HepG2 (cell line): Measurements from ENCODE around the gene ZC3H4. TPM values are rescaled to one million over a fixed set of nuclear protein-coding genes. Genes with fewer than 3 reads are reported as not detected.

Experiments
- FOXP4 ChIP-seq: sonication (generic); formaldehyde crosslinking; IDR thresholded peaks from 2 replicates; pipeline ENCODE4 v1.4.0; 2020; ENCODE audit warnings: missing genetic modification reagents
- KDM2A ChIP-seq: sonication (generic); formaldehyde crosslinking; IDR thresholded peaks from 2 replicates; pipeline ENCODE4 v1.4.0; 2020; ENCODE audit warnings: low read depth, missing genetic modification reagents, borderline replicate concordance
- LCORL ChIP-seq, 2 experiments: fragments of 450-650 bp in 1 of 2; sonication (generic) in 1 of 2; formaldehyde crosslinking in 1 of 2; IDR thresholded peaks; 2 replicates each; pipeline versions ENCODE4 v1.5.0 to v1.6.1; 2017 to 2020; ENCODE audit warnings: antibody characterized with exemption in 1 of 2, missing genetic modification reagents in 1 of 2
- MED1 ChIP-seq: sonication (generic); formaldehyde crosslinking; IDR thresholded peaks from 2 replicates; pipeline ENCODE4 v1.4.0; 2020; ENCODE audit warnings: missing genetic modification reagents
- POGZ ChIP-seq: sonication (generic); formaldehyde crosslinking; IDR thresholded peaks from 2 replicates; pipeline ENCODE4 v1.4.0; 2020; ENCODE audit warnings: mild to moderate bottlenecking, missing genetic modification reagents
- TGIF2 ChIP-seq: IDR thresholded peaks from 2 replicates; pipeline ENCODE4 v1.6.1; 2016; ENCODE audit warnings: control low read depth, missing compliant biosample characterization
- ZFP36 ChIP-seq: fragments of 150-350 bp; IDR thresholded peaks from 2 replicates; pipeline ENCODE4 v1.6.1; 2018; ENCODE audit warnings: borderline replicate concordance, low read length, low read depth; ENCODE audit not compliant: partially characterized antibody
- ZFP37 ChIP-seq: sonication (generic); formaldehyde crosslinking; IDR thresholded peaks from 2 replicates; pipeline ENCODE4 v1.4.0; 2020; ENCODE audit warnings: missing genetic modification reagents, borderline replicate concordance
- ZNF710 ChIP-seq: sonication (generic); formaldehyde crosslinking; IDR thresholded peaks from 2 replicates; pipeline ENCODE4 v1.5.0; 2020; ENCODE audit warnings: mild to moderate bottlenecking, missing genetic modification reagents, borderline replicate concordance
- ZNF746 ChIP-seq: sonication (generic); formaldehyde crosslinking; IDR thresholded peaks from 2 replicates; pipeline ENCODE4 v1.8.0; 2022; ENCODE audit warnings: mild to moderate bottlenecking, missing genetic modification reagents
- ZXDC ChIP-seq: sonication (generic); formaldehyde crosslinking; IDR thresholded peaks from 2 replicates; pipeline ENCODE4 v1.5.0; 2020; ENCODE audit warnings: mild to moderate bottlenecking, missing genetic modification reagents
- polyA plus RNA-seq, 8 experiments: library from polyadenylated mRNA; depleted of rRNA in 3 of 8; stranded (reverse) in 7 of 8; unstranded in 1 of 8; fragments of >200 nt; fragmentation: Illumina TruSeq in 4 of 8; extraction: Trizol in 4 of 8; gene quantifications; 2 replicates each; pipeline versions ENCODE4 v1.2.1 to v1.2.3, GENCODE V29; 2011 to 2016; ENCODE audit warnings: low read depth in 4 of 8, missing spikeins in 1 of 8, mixed read lengths in 1 of 8; ENCODE audit not compliant: insufficient read depth in 1 of 8
- total RNA-seq, 5 experiments: library from RNA; depleted of rRNA; stranded (reverse); fragments of >200 nt; fragmentation: Illumina TruSeq; extraction: Trizol; gene quantifications; 2 replicates each; pipeline ENCODE4 v1.2.3, GENCODE V29; 2016; ENCODE audit warnings: low read depth in 1 of 5
- TF ChIP-seq, protein P1 (sequence below): sonication (generic); formaldehyde crosslinking; IDR thresholded peaks from 2 replicates; pipeline ENCODE4 v1.5.0; 2020; ENCODE audit warnings: mild to moderate bottlenecking, missing genetic modification reagents, borderline replicate concordance

The ZC3H4 gene
- total and polyA plus RNA-seq, 2 of the 13 experiments (the other 11 are each of a cell fraction or from before 2014, with no cell fraction given) = 1.8 to 10.7 TPM

DNA sequence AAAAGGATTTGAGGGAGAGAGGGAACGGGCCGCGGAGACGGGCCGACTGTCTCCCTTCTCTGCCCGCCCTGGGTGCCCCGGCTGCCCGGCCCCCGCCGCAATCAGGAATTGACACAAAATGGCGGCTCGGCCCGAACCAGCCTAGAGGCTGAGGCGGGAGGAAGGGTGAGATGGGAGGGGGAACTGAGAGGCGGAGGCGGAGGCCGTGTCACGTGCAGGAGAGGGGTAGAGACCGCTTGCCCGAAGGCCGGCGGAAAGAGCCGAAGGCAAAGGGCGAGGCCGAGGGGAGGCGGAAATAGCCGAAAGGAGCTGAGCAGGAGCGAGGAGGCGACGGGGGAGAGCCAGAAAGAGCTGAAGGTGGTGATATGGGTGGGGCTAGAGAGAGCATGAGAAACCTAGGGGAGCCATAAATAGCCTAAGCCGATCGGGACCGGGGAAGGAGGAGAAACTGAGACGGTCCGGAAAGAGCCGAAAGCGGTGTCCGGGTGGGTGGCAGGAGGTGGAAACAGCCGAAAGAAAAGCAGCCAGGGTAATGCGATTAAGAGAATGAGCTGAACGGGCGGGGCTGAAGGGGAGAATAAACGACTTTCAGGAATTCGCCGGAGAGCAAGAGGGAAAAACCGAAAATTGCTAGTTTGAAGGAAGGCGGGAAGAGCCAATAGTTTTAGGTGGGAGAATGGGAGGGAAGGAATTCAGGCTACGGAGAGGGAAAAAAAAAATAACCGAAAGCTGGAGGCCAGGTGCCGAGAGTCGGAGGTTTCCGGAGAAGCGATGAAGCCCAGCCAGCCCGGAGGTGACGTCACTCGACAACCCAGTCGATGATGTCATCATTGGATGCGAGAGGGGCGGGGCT, at the start of gene ZC3H4 (continued):
- TF ChIP-seq, protein P1, sequence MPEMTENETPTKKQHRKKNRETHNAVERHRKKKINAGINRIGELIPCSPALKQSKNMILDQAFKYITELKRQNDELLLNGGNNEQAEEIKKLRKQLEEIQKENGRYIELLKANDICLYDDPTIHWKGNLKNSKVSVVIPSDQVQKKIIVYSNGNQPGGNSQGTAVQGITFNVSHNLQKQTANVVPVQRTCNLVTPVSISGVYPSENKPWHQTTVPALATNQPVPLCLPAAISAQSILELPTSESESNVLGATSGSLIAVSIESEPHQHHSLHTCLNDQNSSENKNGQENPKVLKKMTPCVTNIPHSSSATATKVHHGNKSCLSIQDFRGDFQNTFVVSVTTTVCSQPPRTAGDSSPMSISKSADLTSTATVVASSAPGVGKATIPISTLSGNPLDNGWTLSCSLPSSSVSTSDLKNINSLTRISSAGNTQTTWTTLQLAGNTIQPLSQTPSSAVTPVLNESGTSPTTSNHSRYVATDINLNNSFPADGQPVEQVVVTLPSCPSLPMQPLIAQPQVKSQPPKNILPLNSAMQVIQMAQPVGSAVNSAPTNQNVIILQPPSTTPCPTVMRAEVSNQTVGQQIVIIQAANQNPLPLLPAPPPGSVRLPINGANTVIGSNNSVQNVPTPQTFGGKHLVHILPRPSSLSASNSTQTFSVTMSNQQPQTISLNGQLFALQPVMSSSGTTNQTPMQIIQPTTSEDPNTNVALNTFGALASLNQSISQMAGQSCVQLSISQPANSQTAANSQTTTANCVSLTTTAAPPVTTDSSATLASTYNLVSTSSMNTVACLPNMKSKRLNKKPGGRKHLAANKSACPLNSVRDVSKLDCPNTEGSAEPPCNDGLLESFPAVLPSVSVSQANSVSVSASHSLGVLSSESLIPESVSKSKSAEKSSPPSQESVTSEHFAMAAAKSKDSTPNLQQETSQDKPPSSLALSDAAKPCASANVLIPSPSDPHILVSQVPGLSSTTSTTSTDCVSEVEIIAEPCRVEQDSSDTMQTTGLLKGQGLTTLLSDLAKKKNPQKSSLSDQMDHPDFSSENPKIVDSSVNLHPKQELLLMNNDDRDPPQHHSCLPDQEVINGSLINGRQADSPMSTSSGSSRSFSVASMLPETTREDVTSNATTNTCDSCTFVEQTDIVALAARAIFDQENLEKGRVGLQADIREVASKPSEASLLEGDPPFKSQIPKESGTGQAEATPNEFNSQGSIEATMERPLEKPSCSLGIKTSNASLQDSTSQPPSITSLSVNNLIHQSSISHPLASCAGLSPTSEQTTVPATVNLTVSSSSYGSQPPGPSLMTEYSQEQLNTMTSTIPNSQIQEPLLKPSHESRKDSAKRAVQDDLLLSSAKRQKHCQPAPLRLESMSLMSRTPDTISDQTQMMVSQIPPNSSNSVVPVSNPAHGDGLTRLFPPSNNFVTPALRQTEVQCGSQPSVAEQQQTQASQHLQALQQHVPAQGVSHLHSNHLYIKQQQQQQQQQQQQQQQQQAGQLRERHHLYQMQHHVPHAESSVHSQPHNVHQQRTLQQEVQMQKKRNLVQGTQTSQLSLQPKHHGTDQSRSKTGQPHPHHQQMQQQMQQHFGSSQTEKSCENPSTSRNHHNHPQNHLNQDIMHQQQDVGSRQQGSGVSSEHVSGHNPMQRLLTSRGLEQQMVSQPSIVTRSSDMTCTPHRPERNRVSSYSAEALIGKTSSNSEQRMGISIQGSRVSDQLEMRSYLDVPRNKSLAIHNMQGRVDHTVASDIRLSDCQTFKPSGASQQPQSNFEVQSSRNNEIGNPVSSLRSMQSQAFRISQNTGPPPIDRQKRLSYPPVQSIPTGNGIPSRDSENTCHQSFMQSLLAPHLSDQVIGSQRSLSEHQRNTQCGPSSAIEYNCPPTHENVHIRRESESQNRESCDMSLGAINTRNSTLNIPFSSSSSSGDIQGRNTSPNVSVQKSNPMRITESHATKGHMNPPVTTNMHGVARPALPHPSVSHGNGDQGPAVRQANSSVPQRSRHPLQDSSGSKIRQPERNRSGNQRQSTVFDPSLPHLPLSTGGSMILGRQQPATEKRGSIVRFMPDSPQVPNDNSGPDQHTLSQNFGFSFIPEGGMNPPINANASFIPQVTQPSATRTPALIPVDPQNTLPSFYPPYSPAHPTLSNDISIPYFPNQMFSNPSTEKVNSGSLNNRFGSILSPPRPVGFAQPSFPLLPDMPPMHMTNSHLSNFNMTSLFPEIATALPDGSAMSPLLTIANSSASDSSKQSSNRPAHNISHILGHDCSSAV (CRISPR knock-in tag) = no peak
- TF ChIP-seq ZNF710 (CRISPR knock-in tag) = no peak
- TF ChIP-seq ZNF746 (CRISPR knock-in tag) = no peak
- TF ChIP-seq TGIF2 = 0 out of 2 replicates have a peak, but pooled peaks have one; percentile 23
- no peak for TF ChIP-seq ZXDC (CRISPR knock-in tag)
- TF ChIP-seq KDM2A (CRISPR knock-in tag) = peak; percentile 97
- TF ChIP-seq LCORL (IDR thresholded peaks at IDR 0.05) = no peak
- TF ChIP-seq LCORL (CRISPR knock-in tag; IDR thresholded peaks at IDR 0.05) = peak; percentile 14; the same call in 1 of the 2 replicates
- peak; percentile 79 for TF ChIP-seq POGZ
- TF ChIP-seq ZFP36 = no peak
- peak; percentile 79 for TF ChIP-seq MED1
- peak; percentile 62; the same call in 1 of the 2 replicates for TF ChIP-seq ZFP37 (CRISPR knock-in tag)
- peak; percentile 69 for TF ChIP-seq FOXP4 (CRISPR knock-in tag)
